Dermis microvascular lymphatic vessel endothelial cell (primary cell): ENCODE measurements around the gene EIF2S2. TPM values are rescaled to one million over a fixed set of nuclear protein-coding genes. Genes with fewer than 3 reads are reported as not detected.

ENCODE experiments used
- total RNA-seq: library from RNA; depleted of rRNA; stranded (reverse); fragments of >200 nt; gene quantifications from 2 replicates; pipeline ENCODE4 v1.2.1, GENCODE V29; 2014

EIF2S2 gene
- total RNA-seq, 1 donor from 2014 or later, result 61.9 TPM

Other genes with a start within 250 kb of the EIF2S2 start
- gene RALY, start 118.3 kb downstream of the EIF2S2 start, total RNA-seq, result 62.3 and 95.2 TPM in 2 replicates
- not detected in 2 replicates for gene ASIP, start 129.2 kb upstream of the EIF2S2 start, total RNA-seq
- gene AHCY, start 191.1 kb upstream of the EIF2S2 start, total RNA-seq, result 109 and 127 TPM in 2 replicates